Thyroid gland (tissue), 4 donors: Measurements from ENCODE around the gene ARHGDIG. TPM values are rescaled to one million over a fixed set of nuclear protein-coding genes. Genes with fewer than 3 reads are reported as not detected.

ENCODE experiments used
- DNase-seq, 2 donors: peaks; one replicate each; pipeline ENCODE4 v3.0.0-alpha.2; 2019
- H3K27ac ChIP-seq, 3 donors: fragments of 200-600 bp; sonication (generic); 1 replicate in 2 of 3; 2 replicates in 1 of 3; pipeline ENCODE4 v1.5.1; 2016 to 2019; ENCODE audit warnings: mild to moderate bottlenecking in 1 of 3, moderate library complexity in 1 of 3
- H3K27me3 ChIP-seq: fragments of 200-600 bp; sonication (generic); one replicate; pipeline ENCODE4 v1.5.1; 2019
- H3K36me3 ChIP-seq, 2 donors: fragments of 200-600 bp; sonication (generic); one replicate each; pipeline ENCODE4 v1.5.1; 2016 to 2019
- H3K4me1 ChIP-seq, 2 donors: fragments of 200-600 bp; sonication (generic); one replicate each; pipeline ENCODE4 v1.5.1; 2017 to 2019
- H3K4me3 ChIP-seq, 3 donors: fragments of 200-600 bp; sonication (generic); replicated peaks in 1 of 3; 1 replicate in 2 of 3; 2 replicates in 1 of 3; pipeline ENCODE4 v1.5.1; 2016; ENCODE audit warnings: mild to moderate bottlenecking in 1 of 3
- H3K9me3 ChIP-seq: fragments of 200-600 bp; sonication (generic); one replicate; pipeline ENCODE4 v1.5.1; 2017
- POLR2A ChIP-seq, 2 donors: fragments of 450-650 bp; IDR thresholded peaks; one replicate each; pipeline ENCODE4 v1.6.1; 2017; ENCODE audit warnings: antibody characterized with exemption in 2 of 2, mild to moderate bottlenecking in 2 of 2, moderate library complexity in 1 of 2
- WGBS, 2 donors: methylation state at CpG; one replicate each; pipeline ENCODE4 v1.1.5; 2017; 5-methylcytosine and 5-hydroxymethylcytosine counted together
- intact Hi-C: fragments of 100-400 bp; cut with DNase I; formaldehyde crosslinking; loops from one replicate; pipeline ENCODE4 v1.15.1; 2023
- total RNA-seq, 4 donors: library from RNA; depleted of rRNA; stranded (reverse); fragments of >200 nt; gene quantifications; one replicate each; pipeline ENCODE4 v1.2.3, GENCODE V29; 2016
- TF ChIP-seq, protein P1 (sequence below), 6 experiments: fragments of 200-600 bp in 3 of 6; fragments of 450-650 bp in 3 of 6; sonication (generic) in 3 of 6; IDR thresholded peaks; one replicate each; pipeline ENCODE4 v1.5.1; 2016 to 2019; ENCODE audit warnings: antibody characterized with exemption in 6 of 6, mild to moderate bottlenecking in 2 of 6, inconsistent platforms in 1 of 6, moderate library complexity in 1 of 6

ARHGDIG gene
- total RNA-seq, 4 donors from 2014 or later, result not detected

DNA sequence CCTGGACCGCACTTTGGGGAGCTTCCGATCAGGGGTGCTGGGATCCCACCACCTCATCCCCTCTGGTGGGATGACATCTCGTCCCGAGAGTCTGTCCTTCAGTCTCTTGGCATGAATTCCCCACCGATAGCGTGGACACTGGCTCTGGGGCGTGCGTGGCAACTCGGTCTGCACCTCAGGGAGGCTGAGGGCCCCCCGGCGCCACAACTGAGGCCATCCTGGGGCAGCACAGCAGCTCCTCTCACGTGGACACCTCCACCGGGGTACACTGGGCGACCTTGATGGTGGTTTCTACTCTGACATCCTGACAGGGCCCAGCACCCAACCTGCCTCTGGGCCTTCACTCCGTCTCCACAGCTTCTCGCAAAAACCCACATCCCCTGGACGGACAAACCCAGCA lies 11.1 kb downstream of the ARHGDIG start:
- Histone ChIP-seq H3K27ac (no peak overlapping the region), H3K4me1 (no peaks in the 10 kb centered on the region), H3K4me3 (no peak overlapping the region), H3K27me3 (no peaks in the 10 kb centered on the region), H3K9me3 (no peaks in the 10 kb centered on the region), H3K36me3 (peaks cover 32 to 36% of the 10 kb centered on the region in 2 donors)
- intact Hi-C loops, result no loop called here
- no peak for TF ChIP-seq POLR2A (IDR thresholded peaks at IDR 0.05)
- TF ChIP-seq, protein P1, sequence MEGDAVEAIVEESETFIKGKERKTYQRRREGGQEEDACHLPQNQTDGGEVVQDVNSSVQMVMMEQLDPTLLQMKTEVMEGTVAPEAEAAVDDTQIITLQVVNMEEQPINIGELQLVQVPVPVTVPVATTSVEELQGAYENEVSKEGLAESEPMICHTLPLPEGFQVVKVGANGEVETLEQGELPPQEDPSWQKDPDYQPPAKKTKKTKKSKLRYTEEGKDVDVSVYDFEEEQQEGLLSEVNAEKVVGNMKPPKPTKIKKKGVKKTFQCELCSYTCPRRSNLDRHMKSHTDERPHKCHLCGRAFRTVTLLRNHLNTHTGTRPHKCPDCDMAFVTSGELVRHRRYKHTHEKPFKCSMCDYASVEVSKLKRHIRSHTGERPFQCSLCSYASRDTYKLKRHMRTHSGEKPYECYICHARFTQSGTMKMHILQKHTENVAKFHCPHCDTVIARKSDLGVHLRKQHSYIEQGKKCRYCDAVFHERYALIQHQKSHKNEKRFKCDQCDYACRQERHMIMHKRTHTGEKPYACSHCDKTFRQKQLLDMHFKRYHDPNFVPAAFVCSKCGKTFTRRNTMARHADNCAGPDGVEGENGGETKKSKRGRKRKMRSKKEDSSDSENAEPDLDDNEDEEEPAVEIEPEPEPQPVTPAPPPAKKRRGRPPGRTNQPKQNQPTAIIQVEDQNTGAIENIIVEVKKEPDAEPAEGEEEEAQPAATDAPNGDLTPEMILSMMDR (IDR thresholded peaks at IDR 0.05), result no peak
- DNase-seq, result no peak
- 95 to 96% methylated on average over 14 to 17 of the region's 17 CpGs for WGBS, 2 donors

DNA sequence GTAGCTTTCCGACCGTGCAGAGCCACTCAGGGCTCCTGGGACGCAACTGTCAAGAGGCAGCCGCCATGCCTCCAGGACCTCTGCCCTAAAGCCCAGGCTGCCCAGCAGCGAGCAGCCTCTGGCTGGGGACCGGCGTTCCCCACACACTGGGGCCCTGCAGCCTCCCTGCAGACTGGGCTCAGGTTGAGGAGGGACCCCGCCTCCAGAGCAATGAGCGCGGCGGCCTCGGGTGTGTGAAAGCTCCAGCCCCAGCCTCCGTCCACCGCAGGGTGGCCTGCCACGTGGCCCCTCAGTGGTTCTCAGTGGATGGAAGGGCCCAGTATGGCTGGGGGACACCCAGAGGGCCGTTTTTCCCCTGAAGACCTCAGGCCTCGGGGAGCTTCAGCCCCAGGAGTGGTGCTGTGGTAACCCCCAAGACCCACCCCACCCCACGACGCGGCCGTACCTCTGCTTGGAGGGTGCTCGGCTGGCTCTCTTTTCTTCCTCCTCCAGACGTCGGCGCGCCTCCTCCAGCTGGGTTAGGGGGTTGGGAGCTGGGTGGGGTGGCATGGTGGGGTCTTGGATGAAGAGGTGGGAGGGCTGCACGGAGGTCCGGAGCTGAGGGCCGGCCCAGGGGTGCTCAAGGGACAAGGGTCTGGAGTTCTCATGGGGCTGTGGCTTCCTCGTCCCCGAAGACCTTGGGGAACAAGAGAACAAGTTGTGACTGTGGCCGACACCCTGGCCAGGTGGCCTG lies 12.8 kb downstream of the ARHGDIG start:
- H3K27ac ChIP-seq, result no peak overlapping the region
- no peaks in the 10 kb centered on the region for H3K27me3 ChIP-seq
- no peaks in the 10 kb centered on the region for H3K9me3 ChIP-seq
- intact Hi-C loops, result no loop called here
- no peak for TF ChIP-seq POLR2A (IDR thresholded peaks at IDR 0.05)
- TF ChIP-seq, protein P1 (IDR thresholded peaks at IDR 0.05), result no peak
- no peak for DNase-seq
- H3K4me3 ChIP-seq, result no peak overlapping the region
- peaks cover 34 to 46% of the 10 kb centered on the region in 2 donors for H3K36me3 ChIP-seq
- 93 to 95% methylated on average over 19 to 32 of the region's 32 CpGs for WGBS, 2 donors
- H3K4me1 ChIP-seq, result no peaks in the 10 kb centered on the region

DNA sequence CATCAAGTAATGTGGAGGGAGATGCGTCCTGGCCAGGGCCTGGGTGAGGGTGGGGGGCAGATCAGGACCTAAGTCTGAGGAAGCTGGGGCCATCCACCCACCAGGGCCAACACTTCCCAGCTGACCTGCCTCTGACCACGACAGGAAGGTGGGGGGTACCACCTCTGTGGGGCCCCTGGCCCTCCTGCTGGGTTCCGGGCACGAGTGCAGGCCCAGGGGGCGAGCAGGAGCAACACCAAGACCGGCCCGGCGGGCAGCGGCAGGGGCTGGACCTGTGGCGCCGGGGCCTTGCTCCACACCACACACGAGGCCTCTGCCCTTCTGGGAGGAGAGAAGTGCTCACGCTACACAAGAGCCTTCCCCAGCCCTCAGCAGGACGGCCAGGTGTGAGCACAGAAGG lies 15.9 kb downstream of the ARHGDIG start:
- TF ChIP-seq, protein P1 (IDR thresholded peaks at IDR 0.05), result no peak
- no peak for TF ChIP-seq POLR2A (IDR thresholded peaks at IDR 0.05)
- H3K9me3 ChIP-seq, result no peaks in the 10 kb centered on the region
- DNase-seq, result no peak
- no peaks in the 10 kb centered on the region for H3K27me3 ChIP-seq
- no peaks in the 10 kb centered on the region for H3K4me1 ChIP-seq
- intact Hi-C loops, result no loop called here
- WGBS, 2 donors, result 96 to 97% methylated on average over 6 to 12 of the region's 14 CpGs
- no peak overlapping the region for H3K27ac ChIP-seq
- no peak overlapping the region for H3K4me3 ChIP-seq
- peaks cover 23 to 38% of the 10 kb centered on the region in 2 donors for H3K36me3 ChIP-seq

DNA sequence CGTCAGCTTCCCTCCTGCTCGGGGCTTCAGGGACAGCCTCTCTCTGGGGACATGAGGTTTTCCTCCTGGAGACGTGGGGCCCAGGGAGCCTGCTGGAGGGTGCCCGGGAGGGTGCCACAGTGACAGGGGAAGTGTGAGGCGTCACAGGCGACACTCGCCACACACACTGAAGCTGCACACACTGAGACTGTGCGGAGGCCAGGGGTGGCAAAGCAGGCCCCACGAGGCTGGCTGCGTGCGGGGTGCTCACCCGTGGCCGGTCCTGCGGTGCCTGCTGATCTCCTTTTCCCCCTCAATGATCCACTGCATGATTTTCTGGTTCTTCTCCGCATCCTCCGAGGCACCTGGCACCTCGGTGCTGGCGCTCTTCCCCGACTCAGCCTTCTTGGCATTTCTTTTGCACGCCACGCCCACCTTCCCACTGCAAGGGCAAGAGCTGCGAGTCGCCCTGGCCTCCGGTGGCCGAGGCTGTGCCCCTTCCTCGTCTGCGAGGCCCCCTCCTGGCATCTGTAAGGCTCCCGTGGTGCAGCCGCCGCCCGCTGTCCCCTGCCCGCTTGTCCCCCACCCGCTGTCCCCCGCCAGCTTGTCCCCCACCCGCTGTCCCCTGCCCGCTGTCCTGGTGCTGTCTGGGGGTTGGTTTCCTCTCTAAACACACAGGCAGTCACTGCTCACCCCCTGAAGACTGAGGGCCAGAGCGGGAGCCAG lies 16.6 kb downstream of the ARHGDIG start:
- H3K36me3 ChIP-seq, result peaks cover 19 to 35% of the 10 kb centered on the region in 2 donors
- no peaks in the 10 kb centered on the region for H3K27me3 ChIP-seq
- TF ChIP-seq, protein P1 (IDR thresholded peaks at IDR 0.05), result no peak
- no peak for TF ChIP-seq POLR2A (IDR thresholded peaks at IDR 0.05)
- whole genome bisulfite sequencing, 2 donors, result 92 to 93% methylated on average over 32 to 36 of the region's 37 CpGs
- DNase-seq, result no peak
- H3K9me3 ChIP-seq, result no peaks in the 10 kb centered on the region
- H3K27ac ChIP-seq, result no peak overlapping the region
- no peaks in the 10 kb centered on the region for H3K4me1 ChIP-seq
- intact Hi-C loops, result no loop called here
- H3K4me3 ChIP-seq, result no peak overlapping the region

DNA sequence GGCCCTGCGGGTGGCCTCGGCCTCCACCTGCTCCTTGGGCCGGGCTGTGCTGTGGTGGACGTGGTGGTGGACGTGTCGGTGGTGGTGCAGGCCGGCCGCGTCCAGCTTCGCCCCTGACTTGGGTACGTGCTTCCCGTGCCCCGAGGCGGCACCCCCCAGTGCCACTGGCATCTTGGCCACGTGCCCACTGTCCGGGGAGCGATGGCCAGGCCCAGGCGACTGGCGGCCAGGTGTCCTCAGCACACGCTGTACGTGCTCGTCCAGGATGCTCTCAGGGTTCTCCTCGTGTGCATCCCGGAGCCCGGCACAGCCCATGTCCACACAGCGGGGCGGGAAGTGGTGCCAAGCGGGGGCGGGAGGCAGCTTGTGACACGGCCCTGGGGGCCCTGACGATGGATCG lies 17.4 kb downstream of the ARHGDIG start:
- no peak for TF ChIP-seq POLR2A (IDR thresholded peaks at IDR 0.05)
- TF ChIP-seq, protein P1 (IDR thresholded peaks at IDR 0.05), result no peak
- H3K4me3 ChIP-seq, result no peak overlapping the region
- no peak for DNase-seq
- H3K36me3 ChIP-seq, result peaks cover 15 to 26% of the 10 kb centered on the region in 2 donors
- H3K27ac ChIP-seq, result no peak overlapping the region
- no peaks in the 10 kb centered on the region for H3K9me3 ChIP-seq
- no peaks in the 10 kb centered on the region for H3K4me1 ChIP-seq
- intact Hi-C loops, result no loop called here
- no peaks in the 10 kb centered on the region for H3K27me3 ChIP-seq
- 92 to 96% methylated on average over 20 to 23 of the region's 32 CpGs for WGBS, 2 donors
